ENCODE measurements around the gene FHAD1. TPM values are rescaled to one million over a fixed set of nuclear protein-coding genes. Genes with fewer than 3 reads are reported as not detected.

Gene FHAD1
- total RNA-seq, 1 experiment from 2014 or later, result 2.0 TPM

GRCh38 chr1:15435239-15436077 lies 188.4 kb downstream of the FHAD1 start:
- no peaks in the 10 kb centered on the region for H3K4me1 ChIP-seq (ENCODE audit: insufficient read depth, low read length, poor library complexity, severe bottlenecking)
- BruUV-seq (replicated peaks), result no TSS peak
- no peaks in the 10 kb centered on the region for H3K27me3 ChIP-seq (replicated peaks; ENCODE audit: insufficient read depth, low read depth, low read length, poor library complexity)
- DNase-seq (ENCODE audit: low spot score), result no peak
- intact Hi-C loops (cut with micrococcal nuclease; ENCODE audit: unreplicated experiment), result no loop called here
- no peak overlapping the region for H3K4me3 ChIP-seq (ENCODE audit: low read depth, low read length, poor library complexity, severe bottlenecking)
- POLR2A ChIA-PET (ENCODE audit: low non-redundant PET), result no interaction called here
- no peak for TF ChIP-seq CTCF (conservative IDR thresholded peaks at IDR 0.05; ENCODE audit: low read depth, low read length)
- no peak for TF ChIP-seq EZH2 (IDR thresholded peaks at IDR 0.05; ENCODE audit: borderline replicate concordance, low read depth, low read length, poor library complexity, severe bottlenecking)
- H3K9me3 ChIP-seq (ENCODE audit: low read depth, low read length, poor library complexity, severe bottlenecking), result no peaks in the 10 kb centered on the region
- CTCF ChIA-PET, result interaction anchor here (0.6 kb wide), 1 partner anchor 607 kb away, joined by 4 read pairs; no protein-coding TSS in a partner anchor
- H3K36me3 ChIP-seq (ENCODE audit: insufficient read depth, low read length, poor library complexity, severe bottlenecking), result no peaks in the 10 kb centered on the region
- H3K27ac ChIP-seq (ENCODE audit: low read depth, low read length, poor library complexity, severe bottlenecking), result no peak overlapping the region

- Histone ChIP-seq H3K27me3 (replicated peaks; ENCODE audit: insufficient read depth, low read depth, low read length, poor library complexity) (no peaks in the 10 kb centered on the region), H3K4me1 (ENCODE audit: insufficient read depth, low read length, poor library complexity, severe bottlenecking) (no peaks in the 10 kb centered on the region), H3K4me3 (ENCODE audit: low read depth, low read length, poor library complexity, severe bottlenecking) (no peak overlapping the region), H3K36me3 (ENCODE audit: insufficient read depth, low read length, poor library complexity, severe bottlenecking) (no peaks in the 10 kb centered on the region), H3K27ac (ENCODE audit: low read depth, low read length, poor library complexity, severe bottlenecking) (no peak overlapping the region), H3K9me3 (ENCODE audit: low read depth, low read length, poor library complexity, severe bottlenecking) (no peaks in the 10 kb centered on the region)
- intact Hi-C loops (cut with micrococcal nuclease; ENCODE audit: unreplicated experiment), result no loop called here
- TF ChIP-seq CTCF (conservative IDR thresholded peaks at IDR 0.05; ENCODE audit: low read depth, low read length) (no peak), EZH2 (IDR thresholded peaks at IDR 0.05; ENCODE audit: borderline replicate concordance, low read depth, low read length, poor library complexity, severe bottlenecking) (no peak)
- ChIA-PET POLR2A (ENCODE audit: low non-redundant PET) (no interaction called here), CTCF (no interaction called here)
- no TSS peak for BruUV-seq (replicated peaks)
- no peak for DNase-seq (ENCODE audit: low spot score)
Measured at GRCh38 chr1:15436881-15437442, 189.9 kb downstream of the FHAD1 start.

- Histone ChIP-seq H3K9me3 (ENCODE audit: low read depth, low read length, poor library complexity, severe bottlenecking) (no peaks in the 10 kb centered on the region), H3K4me3 (ENCODE audit: low read depth, low read length, poor library complexity, severe bottlenecking) (no peak overlapping the region), H3K27ac (ENCODE audit: low read depth, low read length, poor library complexity, severe bottlenecking) (no peak overlapping the region), H3K4me1 (ENCODE audit: insufficient read depth, low read length, poor library complexity, severe bottlenecking) (no peaks in the 10 kb centered on the region), H3K36me3 (ENCODE audit: insufficient read depth, low read length, poor library complexity, severe bottlenecking) (no peaks in the 10 kb centered on the region), H3K27me3 (replicated peaks; ENCODE audit: insufficient read depth, low read depth, low read length, poor library complexity) (no peaks in the 10 kb centered on the region)
- DNase-seq (ENCODE audit: low spot score), result no peak
- no TSS peak for BruUV-seq (replicated peaks)
- intact Hi-C loops (cut with micrococcal nuclease; ENCODE audit: unreplicated experiment), result no loop called here
- ChIA-PET CTCF (no interaction called here), POLR2A (ENCODE audit: low non-redundant PET) (no interaction called here)
- no peak for TF ChIP-seq CTCF (conservative IDR thresholded peaks at IDR 0.05; ENCODE audit: low read depth, low read length)
- no peak for TF ChIP-seq EZH2 (IDR thresholded peaks at IDR 0.05; ENCODE audit: borderline replicate concordance, low read depth, low read length, poor library complexity, severe bottlenecking)
Measured at GRCh38 chr1:15439325-15439724, 192.3 kb downstream of the FHAD1 start.
